Left lobe of liver (tissue), 1 donor: ENCODE measurements around the gene DOCK2. TPM values are rescaled to one million over a fixed set of nuclear protein-coding genes. Genes with fewer than 3 reads are reported as not detected.

Experiments used
- total RNA-seq: library from RNA; stranded (reverse); gene quantifications from one replicate; pipeline ENCODE4 v1.2.1, GENCODE V29; 2021
- donor health status: DM: no; HTN: yes; CAD: no.

DOCK2 gene
- total RNA-seq, 1 donor from 2014 or later: 4.1 TPM

Other genes starting within 250 kb of the DOCK2 start
- gene SPDL1, start 53.5 kb upstream of the DOCK2 start, total RNA-seq: 1.8 TPM